NCI-H2196 (cell line): ENCODE measurements around the gene GADD45B.
A peak's percentile ranks its signal among the peaks of the same experiment; 100 is the strongest.
"Not testable (repeated sequence)": the region's sequence is repeated elsewhere in the genome, so short reads cannot be mapped to it uniquely, and the experiment has no call there.

Experiments
- DNase-seq: peaks from one replicate; lab custom pipeline; 2025; ENCODE audit not compliant: unreplicated experiment; lab: John Stamatoyannopoulos, UW

GADD45B gene

DNA sequence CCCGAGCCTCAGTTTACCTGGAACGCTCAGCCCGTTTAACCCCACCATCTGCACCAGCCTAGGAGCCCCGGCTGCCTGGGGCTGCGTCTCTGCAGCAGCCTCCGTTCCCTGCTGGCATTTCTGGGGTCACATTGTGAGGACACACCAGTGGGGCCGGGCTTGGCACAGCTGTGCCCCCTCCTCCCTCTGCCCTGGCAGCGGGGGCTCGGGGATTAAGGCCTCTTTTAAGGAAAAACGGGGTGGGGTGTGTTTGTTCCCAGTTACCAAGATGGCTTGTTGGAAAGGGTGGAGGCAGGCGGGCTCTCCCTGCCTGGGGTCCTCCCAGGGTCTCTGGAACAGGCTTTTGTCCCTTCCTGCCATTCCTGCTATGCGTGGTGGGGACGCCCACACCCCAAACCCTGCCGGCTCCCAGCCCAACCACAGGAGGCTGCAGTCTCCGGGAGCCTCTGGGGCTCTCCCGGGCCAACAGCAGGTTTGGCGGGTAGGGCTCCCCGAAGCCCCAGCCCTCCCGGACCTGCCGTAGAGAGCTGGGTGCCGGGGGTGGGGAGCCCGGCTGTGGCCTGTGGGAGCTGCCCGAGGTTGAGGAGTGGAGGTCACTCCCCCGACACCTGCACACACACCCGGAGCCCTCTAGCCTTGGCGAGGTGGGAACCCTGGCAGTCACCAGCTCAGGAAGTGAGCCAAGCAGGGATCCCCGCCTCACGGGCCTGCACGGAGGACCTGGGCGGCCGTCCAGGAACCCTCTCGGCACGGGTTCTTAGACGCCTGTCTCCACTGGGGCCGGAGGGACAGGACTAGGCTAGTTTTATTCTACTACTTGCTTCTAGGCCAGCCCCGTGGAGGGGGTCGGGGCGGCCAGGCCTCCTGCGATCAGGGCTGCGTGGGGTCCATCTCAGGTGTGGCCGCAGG is 36.9 kb downstream of the GADD45B start:
- peak; percentile 18 for DNase-seq

DNA sequence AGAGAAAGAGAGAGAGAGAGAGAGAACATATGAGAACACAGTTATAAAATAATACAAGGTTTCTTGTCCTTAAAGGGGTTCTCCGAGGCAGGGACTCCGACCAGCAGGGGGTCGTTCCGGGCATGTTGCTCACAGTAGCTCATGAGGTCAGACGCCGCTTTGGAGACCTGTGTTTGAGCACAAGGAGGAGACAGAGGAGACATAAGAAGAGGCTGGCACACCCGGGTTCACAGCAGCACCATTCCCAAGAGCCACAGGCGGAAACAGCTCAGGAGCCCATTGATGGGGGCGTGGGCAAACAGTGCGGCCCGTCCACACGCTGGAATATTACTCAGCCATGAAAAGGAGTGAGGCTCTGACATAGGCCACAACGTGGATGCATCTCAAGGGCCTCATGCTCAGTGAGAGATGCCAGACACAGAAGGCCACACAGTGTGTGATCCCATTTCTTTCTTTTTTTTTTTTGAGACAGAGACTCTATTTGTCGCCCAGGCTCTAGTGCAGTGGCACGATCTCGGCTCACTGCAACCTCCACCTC is 39.1 kb downstream of the GADD45B start:
- DNase-seq: no peak

GRCh38 chr19:2516727-2517126 is 40.8 kb downstream of the GADD45B start:
- DNase-seq: no peak

DNA sequence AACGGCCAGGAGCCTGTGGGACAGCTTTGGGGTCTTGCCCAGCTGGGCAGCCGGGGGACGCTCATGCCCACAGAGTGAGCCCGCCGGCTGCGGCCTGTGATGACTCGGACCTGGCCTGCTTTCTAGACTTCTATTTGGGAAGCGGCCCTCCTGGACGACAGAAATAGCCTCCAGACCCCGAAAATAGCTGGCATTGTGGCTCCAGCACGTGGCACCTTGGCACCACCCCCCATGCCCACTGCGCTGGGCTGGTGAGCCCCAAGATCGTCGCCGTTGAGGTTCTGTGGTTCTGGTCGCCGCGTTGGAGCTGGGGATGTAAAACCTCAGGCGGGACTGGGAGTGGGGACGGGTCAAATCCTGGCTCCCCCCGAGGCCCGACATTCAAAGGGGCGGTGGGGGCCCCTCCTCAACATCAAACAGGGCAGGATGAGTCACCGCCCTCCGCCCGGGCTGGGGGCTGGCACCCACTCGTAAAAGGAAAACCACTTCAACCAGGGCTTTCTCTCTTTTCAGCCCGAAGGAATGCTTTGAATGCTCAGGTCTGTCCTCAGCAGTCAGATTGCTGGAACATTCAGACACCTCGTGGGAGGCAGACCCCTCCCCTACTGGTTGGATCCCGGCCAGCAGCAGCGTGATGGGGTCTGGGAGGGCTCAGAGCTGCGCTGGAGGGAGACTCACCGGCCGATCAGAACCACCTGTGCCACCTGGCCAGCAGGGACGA is 42.1 kb downstream of the GADD45B start:
- DNase-seq: no peak

DNA sequence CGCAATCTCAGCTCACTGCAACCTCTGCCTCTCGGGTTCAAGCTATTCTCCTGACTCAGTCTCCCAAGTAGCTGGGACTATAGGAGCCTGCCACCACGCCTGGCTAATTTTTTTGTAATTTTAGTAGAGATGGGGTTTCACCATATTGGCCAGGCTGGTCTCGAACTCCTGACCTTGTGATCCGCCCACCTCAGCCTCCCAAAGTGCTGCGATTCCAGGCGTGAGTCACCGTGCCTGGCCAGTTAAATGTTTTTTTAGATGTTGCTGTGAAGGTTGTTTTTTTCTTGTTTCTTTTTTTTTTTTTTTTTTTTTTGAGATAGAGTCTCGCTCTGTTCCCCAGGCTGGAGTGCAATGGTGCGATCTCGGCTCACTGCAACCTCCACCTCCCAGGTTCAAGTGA is 42.9 kb downstream of the GADD45B start:
- not testable (repeated sequence) for DNase-seq

DNA sequence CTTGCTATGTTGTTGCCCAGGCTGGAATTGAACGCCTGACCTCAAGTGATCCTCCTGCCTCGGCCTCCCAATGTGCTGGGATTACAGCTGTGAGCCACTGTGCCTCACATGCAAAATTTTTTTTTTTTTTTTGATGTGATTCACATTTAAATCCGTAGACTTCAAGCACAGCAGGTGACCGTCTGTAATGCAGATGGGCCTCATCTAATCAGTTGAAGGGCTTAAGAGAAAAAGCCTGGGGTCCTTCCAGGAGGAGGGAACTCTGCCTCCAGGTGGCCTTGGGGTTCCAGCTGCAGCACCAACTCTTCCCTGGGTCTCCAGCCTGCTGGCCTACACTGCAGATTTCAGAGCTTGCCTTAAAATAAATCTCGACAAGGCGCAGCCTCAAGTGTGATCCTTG is 43.6 kb downstream of the GADD45B start:
- DNase-seq: no peak

- DNase-seq: no peak
Measured at GRCh38 chr19:2523630-2524311, 47.8 kb downstream of the GADD45B start.

DNA sequence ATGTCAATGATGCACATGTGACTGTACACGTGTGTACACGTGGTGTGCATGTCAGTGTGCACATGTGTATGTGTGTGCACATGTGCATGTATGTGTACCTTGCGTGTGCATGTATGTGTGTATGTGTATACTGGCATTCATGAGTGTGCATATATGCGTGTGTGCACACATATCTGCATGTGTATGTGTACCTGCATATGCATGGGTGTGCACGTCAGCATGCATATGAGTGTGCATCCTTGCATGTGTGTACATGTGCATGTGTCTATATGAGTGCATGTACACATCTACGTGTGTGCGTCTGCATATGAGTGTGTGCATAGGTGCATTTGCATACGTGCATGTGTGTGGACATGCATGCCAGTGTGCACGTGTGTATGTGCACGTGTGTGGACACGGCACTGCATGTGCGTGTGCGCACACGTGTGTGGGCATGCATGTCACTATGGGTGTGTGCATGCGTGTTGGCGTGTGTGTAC is 48.5 kb downstream of the GADD45B start:
- no peak for DNase-seq

GRCh38 chr19:2524840-2525723 is 49.2 kb downstream of the GADD45B start:
- DNase-seq: no peak

DNA sequence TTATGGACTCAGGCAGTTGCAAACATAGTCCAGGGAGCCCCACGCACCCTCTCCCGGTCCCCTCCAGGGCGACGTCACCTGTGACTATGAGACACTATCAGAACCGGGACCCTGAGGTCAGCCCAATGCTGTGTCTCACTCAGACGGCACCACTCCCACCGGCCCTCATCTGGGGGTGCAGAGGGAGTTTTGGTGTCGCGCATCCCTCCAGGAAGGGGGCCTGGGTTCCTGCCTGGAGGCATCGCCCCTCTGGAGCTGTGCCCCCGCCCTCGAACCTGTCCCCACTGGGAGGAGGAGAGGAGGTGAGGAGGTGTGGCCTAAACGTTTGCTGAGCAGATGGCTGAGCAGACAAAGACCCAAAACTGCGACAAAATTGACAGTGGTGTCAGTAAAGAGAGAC is 51.2 kb downstream of the GADD45B start:
- no peak for DNase-seq

- no peak for DNase-seq
Measured at GRCh38 chr19:2527686-2528085, 51.8 kb downstream of the GADD45B start.
